GM12878 (cell line): ENCODE measurements around the gene AP3B1.

Experiments used
- CEBPB ChIP-seq, 2 experiments: fragments of 150-350 bp in 1 of 2; IDR thresholded peaks; 2 replicates each; pipeline ENCODE4 v1.6.1; 2012 to 2014; ENCODE audit warnings: low read depth in 2 of 2, low read length in 2 of 2, borderline replicate concordance in 1 of 2, inconsistent platforms in 1 of 2
- ESRRA ChIP-seq: IDR thresholded peaks from 2 replicates; pipeline ENCODE4 v1.6.1; 2012; ENCODE audit warnings: mild to moderate bottlenecking, low read length, improper control_type of control experiment
- JUNB ChIP-seq: IDR thresholded peaks from 2 replicates; pipeline ENCODE4 v1.6.1; 2016; ENCODE audit warnings: antibody characterized with exemption, mild to moderate bottlenecking
- NR2F1 ChIP-seq: fragments of 450-650 bp; conservative IDR thresholded peaks from 2 replicates; pipeline ENCODE4 v1.6.1; 2017; ENCODE audit warnings: mild to moderate bottlenecking
- RAD21 ChIP-seq: IDR thresholded peaks from 2 replicates; pipeline ENCODE4 v1.6.1; 2011; ENCODE audit warnings: mild to moderate bottlenecking, low read depth, low read length, moderate library complexity; ENCODE audit not compliant: insufficient read depth
- ZBED1 ChIP-seq: IDR thresholded peaks from 2 replicates; pipeline ENCODE4 v1.6.1; 2016; ENCODE audit warnings: borderline replicate concordance
- ZNF384 ChIP-seq: IDR thresholded peaks from 2 replicates; pipeline ENCODE4 v1.6.1; 2012; ENCODE audit warnings: low read depth, mild to moderate bottlenecking, low read length, improper control_type of control experiment, borderline replicate concordance
- TF ChIP-seq, protein P1 (sequence below), 3 experiments: IDR thresholded peaks in 2 of 3; conservative IDR thresholded peaks in 1 of 3; 2 replicates each; pipeline ENCODE4 v1.5.1; 2011; ENCODE audit warnings: low read depth in 3 of 3, low read length in 3 of 3, mild to moderate bottlenecking in 3 of 3, control low read depth in 2 of 3, moderate library complexity in 2 of 3, inconsistent platforms in 1 of 3, mixed read lengths in 1 of 3; ENCODE audit not compliant: control insufficient read depth in 2 of 3, insufficient read depth in 1 of 3; ENCODE audit errors: extremely low read depth in 1 of 3
- TF ChIP-seq, protein P2 (sequence below): IDR thresholded peaks from 2 replicates; pipeline ENCODE4 v1.6.1; 2012; ENCODE audit warnings: mild to moderate bottlenecking, low read depth, low read length

DNA sequence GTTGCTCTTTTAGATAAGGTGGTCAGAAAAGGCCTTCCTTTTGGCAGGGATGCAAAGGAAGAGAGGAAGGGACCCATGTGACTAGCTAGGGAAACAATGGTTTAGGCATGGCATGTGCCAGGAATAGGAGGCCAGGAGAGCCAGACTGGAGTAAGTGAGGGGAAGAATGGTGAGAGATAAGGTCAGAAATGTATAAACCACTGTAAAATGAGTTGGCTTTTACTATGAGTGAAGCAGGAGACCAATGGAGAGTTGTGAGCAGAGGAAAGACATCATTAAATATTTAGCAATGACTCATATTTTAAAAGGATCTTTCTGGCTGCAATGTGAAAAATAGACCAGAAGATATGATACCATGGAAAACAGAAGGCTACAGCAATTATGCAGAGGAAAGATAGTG, 50.9 kb downstream of the AP3B1 start:
- TF ChIP-seq, protein P1, sequence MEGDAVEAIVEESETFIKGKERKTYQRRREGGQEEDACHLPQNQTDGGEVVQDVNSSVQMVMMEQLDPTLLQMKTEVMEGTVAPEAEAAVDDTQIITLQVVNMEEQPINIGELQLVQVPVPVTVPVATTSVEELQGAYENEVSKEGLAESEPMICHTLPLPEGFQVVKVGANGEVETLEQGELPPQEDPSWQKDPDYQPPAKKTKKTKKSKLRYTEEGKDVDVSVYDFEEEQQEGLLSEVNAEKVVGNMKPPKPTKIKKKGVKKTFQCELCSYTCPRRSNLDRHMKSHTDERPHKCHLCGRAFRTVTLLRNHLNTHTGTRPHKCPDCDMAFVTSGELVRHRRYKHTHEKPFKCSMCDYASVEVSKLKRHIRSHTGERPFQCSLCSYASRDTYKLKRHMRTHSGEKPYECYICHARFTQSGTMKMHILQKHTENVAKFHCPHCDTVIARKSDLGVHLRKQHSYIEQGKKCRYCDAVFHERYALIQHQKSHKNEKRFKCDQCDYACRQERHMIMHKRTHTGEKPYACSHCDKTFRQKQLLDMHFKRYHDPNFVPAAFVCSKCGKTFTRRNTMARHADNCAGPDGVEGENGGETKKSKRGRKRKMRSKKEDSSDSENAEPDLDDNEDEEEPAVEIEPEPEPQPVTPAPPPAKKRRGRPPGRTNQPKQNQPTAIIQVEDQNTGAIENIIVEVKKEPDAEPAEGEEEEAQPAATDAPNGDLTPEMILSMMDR (IDR thresholded peaks at IDR 0.05 in 2 of 3, conservative IDR thresholded peaks at IDR 0.05 in 1 of 3; ENCODE audit: control insufficient read depth in 2 of 3, extremely low read depth in 1 of 3, insufficient read depth in 1 of 3, low read depth in 3 of 3, low read length in 3 of 3): no peak
- TF ChIP-seq RAD21 (no peak), ZBED1 (no peak), ZNF384 (no peak), ESRRA (no peak), CEBPB (IDR thresholded peaks at IDR 0.05; ENCODE audit: borderline replicate concordance in 1 of 2, low read depth in 2 of 2, low read length in 2 of 2) (no peak), NR2F1 (no peak), JUNB (no peak)
- TF ChIP-seq, protein P2, sequence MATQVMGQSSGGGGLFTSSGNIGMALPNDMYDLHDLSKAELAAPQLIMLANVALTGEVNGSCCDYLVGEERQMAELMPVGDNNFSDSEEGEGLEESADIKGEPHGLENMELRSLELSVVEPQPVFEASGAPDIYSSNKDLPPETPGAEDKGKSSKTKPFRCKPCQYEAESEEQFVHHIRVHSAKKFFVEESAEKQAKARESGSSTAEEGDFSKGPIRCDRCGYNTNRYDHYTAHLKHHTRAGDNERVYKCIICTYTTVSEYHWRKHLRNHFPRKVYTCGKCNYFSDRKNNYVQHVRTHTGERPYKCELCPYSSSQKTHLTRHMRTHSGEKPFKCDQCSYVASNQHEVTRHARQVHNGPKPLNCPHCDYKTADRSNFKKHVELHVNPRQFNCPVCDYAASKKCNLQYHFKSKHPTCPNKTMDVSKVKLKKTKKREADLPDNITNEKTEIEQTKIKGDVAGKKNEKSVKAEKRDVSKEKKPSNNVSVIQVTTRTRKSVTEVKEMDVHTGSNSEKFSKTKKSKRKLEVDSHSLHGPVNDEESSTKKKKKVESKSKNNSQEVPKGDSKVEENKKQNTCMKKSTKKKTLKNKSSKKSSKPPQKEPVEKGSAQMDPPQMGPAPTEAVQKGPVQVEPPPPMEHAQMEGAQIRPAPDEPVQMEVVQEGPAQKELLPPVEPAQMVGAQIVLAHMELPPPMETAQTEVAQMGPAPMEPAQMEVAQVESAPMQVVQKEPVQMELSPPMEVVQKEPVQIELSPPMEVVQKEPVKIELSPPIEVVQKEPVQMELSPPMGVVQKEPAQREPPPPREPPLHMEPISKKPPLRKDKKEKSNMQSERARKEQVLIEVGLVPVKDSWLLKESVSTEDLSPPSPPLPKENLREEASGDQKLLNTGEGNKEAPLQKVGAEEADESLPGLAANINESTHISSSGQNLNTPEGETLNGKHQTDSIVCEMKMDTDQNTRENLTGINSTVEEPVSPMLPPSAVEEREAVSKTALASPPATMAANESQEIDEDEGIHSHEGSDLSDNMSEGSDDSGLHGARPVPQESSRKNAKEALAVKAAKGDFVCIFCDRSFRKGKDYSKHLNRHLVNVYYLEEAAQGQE: no peak
